IPS-15b (cell line): ENCODE results near the gene ARHGAP6.

Source experiments
- H3K27me3 ChIP-seq: one replicate; pipeline ENCODE4 v1.6.1; 2013; ENCODE audit warnings: low read length; ENCODE audit not compliant: control insufficient read depth, insufficient read depth
- H3K36me3 ChIP-seq: one replicate; pipeline ENCODE4 v1.6.1; 2013; ENCODE audit warnings: low read length; ENCODE audit not compliant: control insufficient read depth, insufficient read depth
- H3K4me1 ChIP-seq: one replicate; pipeline ENCODE4 v1.6.1; 2013; ENCODE audit warnings: mild to moderate bottlenecking, low read length; ENCODE audit not compliant: control insufficient read depth, insufficient read depth
- H3K4me3 ChIP-seq: one replicate; pipeline ENCODE4 v1.5.1; 2013; ENCODE audit warnings: low read depth, low read length
- H3K9ac ChIP-seq: one replicate; pipeline ENCODE4 v1.6.1; 2013; ENCODE audit warnings: low read depth, mild to moderate bottlenecking, low read length
- H3K9me3 ChIP-seq: one replicate; pipeline ENCODE4 v1.6.1; 2013; ENCODE audit warnings: mild to moderate bottlenecking, low read length; ENCODE audit not compliant: control insufficient read depth, insufficient read depth

Gene ARHGAP6

GRCh38 chrX:11665168-11666111 is at the start of gene ARHGAP6:
ARHGAP6 (minus strand) TSS chrX:11665920; CDS start chrX:11664828, 1,092 bp downstream.
- peak within 1 kb of the TSS; percentile 75 for H3K4me3 ChIP-seq
- peaks cover 95% of the 10 kb centered on the region for H3K27me3 ChIP-seq
- no peaks in the 10 kb centered on the region for H3K4me1 ChIP-seq
- no peaks in the 10 kb centered on the region for H3K9me3 ChIP-seq
- H3K9ac ChIP-seq = peak within 1 kb of the TSS; percentile 5
- H3K36me3 ChIP-seq = no peaks in the 10 kb centered on the region

- no peak overlapping the region for H3K9ac ChIP-seq
- H3K9me3 ChIP-seq = no peaks in the 10 kb centered on the region
- H3K27me3 ChIP-seq = no peaks in the 10 kb centered on the region
- no peak overlapping the region for H3K4me3 ChIP-seq
- H3K36me3 ChIP-seq = no peaks in the 10 kb centered on the region
- H3K4me1 ChIP-seq = no peaks in the 10 kb centered on the region
Observed at GRCh38 chrX:11704725-11705495, 39.2 kb upstream of the ARHGAP6 start.

GRCh38 chrX:11703855-11704254 is 38.1 kb upstream of the ARHGAP6 start:
- H3K4me1 ChIP-seq = no peaks in the 10 kb centered on the region
- no peak overlapping the region for H3K4me3 ChIP-seq
- no peaks in the 10 kb centered on the region for H3K9me3 ChIP-seq
- no peaks in the 10 kb centered on the region for H3K27me3 ChIP-seq
- no peaks in the 10 kb centered on the region for H3K36me3 ChIP-seq
- H3K9ac ChIP-seq = no peak overlapping the region

GRCh38 chrX:11702965-11703631 is 37.4 kb upstream of the ARHGAP6 start:
- Histone ChIP-seq H3K36me3 (no peaks in the 10 kb centered on the region), H3K4me1 (no peaks in the 10 kb centered on the region), H3K27me3 (no peaks in the 10 kb centered on the region), H3K9ac (no peak overlapping the region), H3K4me3 (no peak overlapping the region), H3K9me3 (no peaks in the 10 kb centered on the region)

- Histone ChIP-seq H3K9ac (no peak overlapping the region), H3K36me3 (no peaks in the 10 kb centered on the region), H3K4me3 (no peak overlapping the region), H3K4me1 (no peaks in the 10 kb centered on the region), H3K9me3 (no peaks in the 10 kb centered on the region), H3K27me3 (no peaks in the 10 kb centered on the region)
Observed at GRCh38 chrX:11702420-11702819, 36.7 kb upstream of the ARHGAP6 start.

- H3K4me3 ChIP-seq = no peak overlapping the region
- H3K4me1 ChIP-seq = no peaks in the 10 kb centered on the region
- no peak overlapping the region for H3K9ac ChIP-seq
- no peaks in the 10 kb centered on the region for H3K36me3 ChIP-seq
- H3K27me3 ChIP-seq = no peaks in the 10 kb centered on the region
- no peaks in the 10 kb centered on the region for H3K9me3 ChIP-seq
Observed at GRCh38 chrX:11698702-11699101, 33.0 kb upstream of the ARHGAP6 start.

GRCh38 chrX:11688201-11688600 is 22.5 kb upstream of the ARHGAP6 start:
- H3K4me1 ChIP-seq = no peaks in the 10 kb centered on the region
- no peaks in the 10 kb centered on the region for H3K9me3 ChIP-seq
- H3K4me3 ChIP-seq = no peak overlapping the region
- H3K9ac ChIP-seq = no peak overlapping the region
- no peaks in the 10 kb centered on the region for H3K27me3 ChIP-seq
- no peaks in the 10 kb centered on the region for H3K36me3 ChIP-seq

GRCh38 chrX:11687157-11687556 is 21.4 kb upstream of the ARHGAP6 start:
- H3K27me3 ChIP-seq = no peaks in the 10 kb centered on the region
- H3K4me1 ChIP-seq = no peaks in the 10 kb centered on the region
- H3K36me3 ChIP-seq = no peaks in the 10 kb centered on the region
- H3K9me3 ChIP-seq = no peaks in the 10 kb centered on the region
- no peak overlapping the region for H3K9ac ChIP-seq
- H3K4me3 ChIP-seq = no peak overlapping the region

GRCh38 chrX:11683057-11683456 is 17.3 kb upstream of the ARHGAP6 start:
- Histone ChIP-seq H3K4me3 (no peak overlapping the region), H3K36me3 (no peaks in the 10 kb centered on the region), H3K9me3 (no peaks in the 10 kb centered on the region), H3K4me1 (no peaks in the 10 kb centered on the region), H3K27me3 (no peaks in the 10 kb centered on the region), H3K9ac (no peak overlapping the region)

- Histone ChIP-seq H3K9ac (no peak overlapping the region), H3K4me1 (no peaks in the 10 kb centered on the region), H3K4me3 (no peak overlapping the region), H3K27me3 (peaks cover 2% of the 10 kb centered on the region), H3K9me3 (no peaks in the 10 kb centered on the region), H3K36me3 (no peaks in the 10 kb centered on the region)
Observed at GRCh38 chrX:11678158-11678557, 12.4 kb upstream of the ARHGAP6 start.

GRCh38 chrX:11672213-11672612 is 6.5 kb upstream of the ARHGAP6 start:
- Histone ChIP-seq H3K27me3 (peaks cover 51% of the 10 kb centered on the region), H3K4me1 (no peaks in the 10 kb centered on the region), H3K4me3 (no peak overlapping the region), H3K9me3 (no peaks in the 10 kb centered on the region), H3K36me3 (no peaks in the 10 kb centered on the region), H3K9ac (no peak overlapping the region)
